Type B pancreatic cell (in vitro differentiated cells): ENCODE results near the gene SYT5. TPM values are rescaled to one million over a fixed set of nuclear protein-coding genes. Genes with fewer than 3 reads are reported as not detected.

ENCODE experiments used
- DNase-seq: peaks from one replicate; pipeline ENCODE4 v3.0.0; 2021; ENCODE audit warnings: mixed read lengths; ENCODE audit not compliant: unreplicated experiment; ENCODE audit errors: extremely low spot score
- H3K27ac Mint-ChIP-seq: 2 replicates; pipeline ENCODE4 v1.8.0; 2021; ENCODE audit warnings: mild to moderate bottlenecking, mixed read lengths
- H3K27me3 Mint-ChIP-seq: 2 replicates; pipeline ENCODE4 v1.8.0; 2021; ENCODE audit warnings: mixed read lengths
- H3K36me3 Mint-ChIP-seq: 2 replicates; pipeline ENCODE4 v1.8.0; 2021; ENCODE audit warnings: mixed read lengths
- H3K4me1 Mint-ChIP-seq: one replicate; pipeline ENCODE4 v1.8.0; 2021; ENCODE audit warnings: mixed read lengths; ENCODE audit not compliant: unreplicated experiment
- H3K4me3 Mint-ChIP-seq: 2 replicates; pipeline ENCODE4 v1.8.0; 2021; ENCODE audit warnings: mild to moderate bottlenecking, mixed read lengths
- H3K9me3 Mint-ChIP-seq: 2 replicates; pipeline ENCODE4 v1.8.0; 2021; ENCODE audit warnings: mixed read lengths
- CTCF ChIP-seq: fragments of 200-600 bp; sonication (generic); conservative IDR thresholded peaks from 2 replicates; pipeline ENCODE4 v1.5.0; 2021; ENCODE audit warnings: antibody characterized with exemption, mild to moderate bottlenecking
- total RNA-seq: library from RNA; stranded (reverse); gene quantifications from 2 replicates; pipeline ENCODE4 v1.2.1, GENCODE V29; 2021; ENCODE audit warnings: low replicate concordance

SYT5 gene
- total RNA-seq, 1 donor from 2014 or later: 5.0 TPM

GRCh38 chr19:55188625-55189024 lies 8.5 kb upstream of the SYT5 start:
- DNase-seq: no peak
- Mint-ChIP-seq H3K4me1 (no peaks in the 10 kb centered on the region), H3K36me3 (no peaks in the 10 kb centered on the region), H3K27ac (no peak overlapping the region), H3K27me3 (peaks cover 45% of the 10 kb centered on the region), H3K4me3 (no peak overlapping the region), H3K9me3 (no peaks in the 10 kb centered on the region)
- TF ChIP-seq CTCF: no peak

DNA sequence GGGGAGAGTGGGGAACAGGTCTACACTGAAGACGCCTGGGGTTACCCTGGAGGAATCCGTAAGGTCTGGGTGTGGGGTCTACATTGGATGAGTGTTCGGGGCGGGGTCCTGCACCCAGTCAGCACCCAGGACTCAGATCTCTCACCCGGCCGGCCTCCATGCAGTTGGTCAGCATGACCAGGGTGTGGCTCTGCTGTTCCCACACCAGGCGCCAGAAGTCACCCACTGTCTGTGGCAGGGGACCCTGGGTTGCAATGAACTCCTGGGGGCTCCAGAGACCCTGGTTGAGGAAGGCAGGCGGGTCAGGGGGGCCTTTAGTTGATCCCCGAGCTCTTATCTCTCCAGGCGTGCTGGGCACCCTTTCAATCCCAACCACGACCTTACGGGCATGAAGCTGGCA lies 6.0 kb upstream of the SYT5 start:
- H3K27me3 Mint-ChIP-seq: peaks cover 56% of the 10 kb centered on the region

DNA sequence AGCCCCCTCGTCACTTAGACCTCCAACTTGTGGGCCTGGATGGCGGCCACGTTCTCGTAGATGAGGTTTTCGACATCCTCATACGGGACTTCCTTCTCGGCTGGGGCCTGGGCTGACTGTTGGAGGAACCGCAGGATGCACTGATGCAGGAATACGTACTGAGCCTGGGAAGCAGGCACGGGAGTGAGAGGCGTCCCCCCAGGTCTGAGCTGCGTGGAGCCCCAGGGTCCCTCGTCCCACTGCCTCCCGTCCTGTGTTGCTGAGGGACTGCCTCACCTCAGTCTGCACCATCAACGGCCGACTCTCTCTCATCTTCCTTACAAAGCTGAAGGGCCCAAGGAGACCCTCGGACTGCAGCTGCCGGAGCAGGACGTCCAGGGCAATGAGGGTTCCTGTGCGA lies 1.7 kb upstream of the SYT5 start:
- Mint-ChIP-seq H3K4me3 (no peak overlapping the region), H3K9me3 (no peaks in the 10 kb centered on the region), H3K36me3 (no peaks in the 10 kb centered on the region), H3K27me3 (peaks cover 78% of the 10 kb centered on the region), H3K4me1 (no peaks in the 10 kb centered on the region), H3K27ac (no peak overlapping the region)
- no peak for TF ChIP-seq CTCF
- DNase-seq: no peak

More for the DNA sequence above, 6.0 kb upstream of the SYT5 start:
- TF ChIP-seq CTCF: no peak
- no peaks in the 10 kb centered on the region for H3K4me1 Mint-ChIP-seq
- DNase-seq: no peak
- H3K4me3 Mint-ChIP-seq: no peak overlapping the region
- H3K36me3 Mint-ChIP-seq: no peaks in the 10 kb centered on the region
- no peak overlapping the region for H3K27ac Mint-ChIP-seq
- H3K9me3 Mint-ChIP-seq: no peaks in the 10 kb centered on the region

GRCh38 chr19:55178781-55179599 lies 1.1 kb downstream of the SYT5 start:
- Mint-ChIP-seq H3K27me3 (peaks cover 86% of the 10 kb centered on the region), H3K9me3 (no peaks in the 10 kb centered on the region), H3K4me3 (peak overlapping the region; percentile 86), H3K36me3 (no peaks in the 10 kb centered on the region), H3K4me1 (no peaks in the 10 kb centered on the region), H3K27ac (peak overlapping the region; percentile 59)
- no peak for TF ChIP-seq CTCF
- DNase-seq: peak; percentile 83

GRCh38 chr19:55176076-55176475 lies 4.0 kb downstream of the SYT5 start:
- Mint-ChIP-seq H3K36me3 (no peaks in the 10 kb centered on the region), H3K9me3 (no peaks in the 10 kb centered on the region), H3K4me3 (no peak overlapping the region), H3K4me1 (no peaks in the 10 kb centered on the region), H3K27ac (no peak overlapping the region), H3K27me3 (peaks cover 93% of the 10 kb centered on the region)
- no peak for DNase-seq
- TF ChIP-seq CTCF: no peak
